Kidney glomerular epithelial cell (primary cell): ENCODE data around the gene TCF3.

Source experiments
- DNase-seq: peaks from one replicate; lab custom pipeline; 2025; lab: John Stamatoyannopoulos, UW

Gene TCF3

GRCh38 chr19:1560286-1560882, 92.0 kb downstream of the TCF3 start:
- no peak for DNase-seq
